ACC112 (cell line): ENCODE measurements around the gene MAP4.

Experiments used
- H2AFZ ChIP-seq: fragments of 200-600 bp; sonication (generic); one replicate; pipeline ENCODE4 v1.6.0; 2017; ENCODE audit warnings: antibody characterized with exemption, low read length; ENCODE audit not compliant: unreplicated experiment
- H3K27ac ChIP-seq: fragments of 200-600 bp; sonication (generic); 2 replicates; pipeline ENCODE4 v1.5.1; 2014; ENCODE audit warnings: low read depth, mild to moderate bottlenecking, antibody characterized with exemption, low read length, moderate library complexity
- H3K27me3 ChIP-seq: fragments of 200-600 bp; sonication (generic); 2 replicates; pipeline ENCODE4 v1.6.1; 2014; ENCODE audit warnings: mild to moderate bottlenecking, antibody characterized with exemption, low read length, moderate library complexity, mixed read lengths; ENCODE audit not compliant: insufficient read depth
- H3K36me3 ChIP-seq: fragments of 200-600 bp; sonication (generic); 2 replicates; pipeline ENCODE4 v1.6.1; 2016; ENCODE audit warnings: mild to moderate bottlenecking, antibody characterized with exemption, low read length, moderate library complexity, mixed read lengths; ENCODE audit not compliant: insufficient read depth
- H3K4me1 ChIP-seq: fragments of 200-600 bp; sonication (generic); one replicate; pipeline ENCODE4 v1.6.1; 2016; ENCODE audit warnings: low read length, mixed read lengths; ENCODE audit not compliant: insufficient read depth, unreplicated experiment, control insufficient read depth
- H3K4me3 ChIP-seq: fragments of 200-600 bp; sonication (generic); 2 replicates; pipeline ENCODE4 v1.5.1; 2014; ENCODE audit warnings: mild to moderate bottlenecking, low read depth, low read length
- H3K79me2 ChIP-seq: fragments of 200-600 bp; sonication (generic); one replicate; pipeline ENCODE4 v1.6.0; 2016; ENCODE audit warnings: low read length; ENCODE audit not compliant: control insufficient read depth, unreplicated experiment, insufficient read depth

The MAP4 gene

DNA sequence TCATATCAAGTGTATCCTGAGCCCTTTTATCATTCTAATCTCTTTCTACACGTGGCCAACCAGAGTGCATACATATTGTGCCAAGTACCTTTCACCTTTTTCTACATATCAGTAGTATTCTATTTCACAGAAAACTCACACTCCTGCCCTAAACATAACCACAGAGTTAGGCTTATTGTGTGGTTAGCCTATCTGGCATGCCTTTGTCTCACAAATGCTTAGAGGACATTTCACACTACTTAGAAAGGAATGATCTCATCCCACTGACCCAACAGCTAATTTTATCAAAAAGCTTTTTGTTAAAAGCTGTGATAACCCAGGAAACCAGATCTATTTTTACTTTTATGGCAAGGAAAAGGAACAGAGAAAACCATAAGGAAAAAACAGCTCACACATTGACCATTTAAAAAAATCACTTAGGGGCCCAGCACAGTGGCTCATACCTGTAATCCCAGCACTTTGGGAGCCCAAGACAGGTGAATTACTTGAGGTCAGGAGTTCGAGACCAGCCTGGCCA lies 17.8 kb upstream of the MAP4 start:
- Histone ChIP-seq H3K27me3 (no peaks in the 10 kb centered on the region), H3K4me3 (no peak overlapping the region), H3K79me2 (peaks cover 90% of the 10 kb centered on the region), H3K27ac (no peak overlapping the region), H3K36me3 (no peaks in the 10 kb centered on the region), H2AFZ (no peak overlapping the region), H3K4me1 (peaks cover 20% of the 10 kb centered on the region)

DNA sequence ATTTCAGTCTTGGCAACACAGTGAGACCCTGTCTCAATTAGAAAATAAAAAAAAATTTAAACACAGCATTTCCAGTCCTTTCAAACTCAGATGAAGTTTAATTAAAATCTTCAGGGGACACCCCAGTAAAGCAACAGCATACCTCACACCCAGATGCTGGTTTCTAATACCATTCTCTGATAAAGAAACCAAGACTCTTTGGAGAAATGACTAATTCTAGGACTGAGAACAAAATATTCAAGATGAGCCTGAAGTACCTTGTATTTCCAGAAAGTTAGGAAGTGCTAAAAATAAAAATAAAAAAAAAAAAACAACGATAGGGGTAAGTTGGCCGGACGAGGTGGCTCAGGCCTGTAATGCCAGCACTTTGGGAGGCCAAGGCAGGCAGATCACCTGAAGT lies 14.0 kb upstream of the MAP4 start:
- Histone ChIP-seq H3K27me3 (no peaks in the 10 kb centered on the region), H2AFZ (no peak overlapping the region), H3K27ac (no peak overlapping the region), H3K4me3 (no peak overlapping the region), H3K79me2 (peaks cover 89% of the 10 kb centered on the region), H3K36me3 (no peaks in the 10 kb centered on the region), H3K4me1 (peaks cover 18% of the 10 kb centered on the region)

GRCh38 chr3:48026951-48027908 lies 11.0 kb upstream of the MAP4 start:
- H3K27ac ChIP-seq, result no peak overlapping the region
- no peaks in the 10 kb centered on the region for H3K27me3 ChIP-seq
- no peaks in the 10 kb centered on the region for H3K36me3 ChIP-seq
- H3K79me2 ChIP-seq, result peaks cover 90% of the 10 kb centered on the region
- H2AFZ ChIP-seq, result no peak overlapping the region
- H3K4me1 ChIP-seq, result peaks cover 13% of the 10 kb centered on the region
- no peak overlapping the region for H3K4me3 ChIP-seq

GRCh38 chr3:48026098-48026497 lies 9.9 kb upstream of the MAP4 start:
- Histone ChIP-seq H3K36me3 (no peaks in the 10 kb centered on the region), H3K4me1 (peaks cover 13% of the 10 kb centered on the region), H3K4me3 (no peak overlapping the region), H2AFZ (no peak overlapping the region), H3K27ac (no peak overlapping the region), H3K27me3 (no peaks in the 10 kb centered on the region), H3K79me2 (peaks cover 91% of the 10 kb centered on the region)

DNA sequence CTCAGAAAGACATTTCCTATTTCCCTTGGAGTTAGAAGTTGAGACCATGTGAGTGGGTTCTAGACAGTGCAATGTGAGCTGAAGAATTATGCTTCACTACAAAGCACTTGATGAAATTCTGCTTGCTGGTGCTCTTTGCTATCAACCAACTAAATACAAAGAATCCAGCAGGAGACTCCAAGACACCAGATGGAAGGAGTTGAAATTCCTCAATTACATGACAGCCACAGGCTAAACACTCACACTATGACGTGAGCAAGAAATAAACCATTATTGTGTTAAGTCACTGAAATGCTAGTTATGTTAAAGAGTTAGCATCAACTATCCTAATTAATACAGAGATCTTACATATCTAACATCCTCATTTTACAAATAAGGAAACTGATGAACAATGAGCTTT lies 8.2 kb upstream of the MAP4 start:
- H3K4me1 ChIP-seq, result peaks cover 13% of the 10 kb centered on the region
- H3K36me3 ChIP-seq, result no peaks in the 10 kb centered on the region
- no peak overlapping the region for H3K4me3 ChIP-seq
- H3K27me3 ChIP-seq, result no peaks in the 10 kb centered on the region
- no peak overlapping the region for H2AFZ ChIP-seq
- no peak overlapping the region for H3K27ac ChIP-seq
- peaks cover 84% of the 10 kb centered on the region for H3K79me2 ChIP-seq

GRCh38 chr3:48023377-48023776 lies 7.2 kb upstream of the MAP4 start:
- H3K36me3 ChIP-seq, result no peaks in the 10 kb centered on the region
- no peak overlapping the region for H2AFZ ChIP-seq
- H3K27me3 ChIP-seq, result no peaks in the 10 kb centered on the region
- H3K4me1 ChIP-seq, result peaks cover 20% of the 10 kb centered on the region
- no peak overlapping the region for H3K27ac ChIP-seq
- no peak overlapping the region for H3K4me3 ChIP-seq
- H3K79me2 ChIP-seq, result peaks cover 80% of the 10 kb centered on the region

- Histone ChIP-seq H3K4me1 (peaks cover 22% of the 10 kb centered on the region), H3K79me2 (peaks cover 80% of the 10 kb centered on the region), H2AFZ (no peak overlapping the region), H3K36me3 (no peaks in the 10 kb centered on the region), H3K4me3 (no peak overlapping the region), H3K27me3 (no peaks in the 10 kb centered on the region), H3K27ac (no peak overlapping the region)
Measured at GRCh38 chr3:48022178-48022577, 6.0 kb upstream of the MAP4 start.

DNA sequence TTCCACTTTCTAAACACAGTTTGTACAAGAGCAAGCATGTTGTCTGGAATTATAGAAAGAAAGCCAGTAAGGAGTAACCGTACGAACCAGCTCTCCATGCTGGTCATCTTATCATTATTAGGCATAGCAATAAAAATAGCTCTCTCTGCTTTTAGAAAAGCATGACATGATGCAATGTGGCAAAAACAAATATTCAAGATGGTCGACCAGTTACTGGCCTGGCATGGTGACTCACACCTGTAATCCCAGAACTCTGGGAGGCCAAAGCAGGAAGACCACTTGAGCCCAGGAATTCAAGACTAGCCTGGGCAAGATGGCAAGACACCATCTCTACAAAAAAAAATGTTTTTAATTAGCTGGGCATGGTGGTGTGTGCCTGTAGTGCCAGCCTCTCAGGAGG lies 2.6 kb upstream of the MAP4 start:
- peaks cover 84% of the 10 kb centered on the region for H3K79me2 ChIP-seq

DNA sequence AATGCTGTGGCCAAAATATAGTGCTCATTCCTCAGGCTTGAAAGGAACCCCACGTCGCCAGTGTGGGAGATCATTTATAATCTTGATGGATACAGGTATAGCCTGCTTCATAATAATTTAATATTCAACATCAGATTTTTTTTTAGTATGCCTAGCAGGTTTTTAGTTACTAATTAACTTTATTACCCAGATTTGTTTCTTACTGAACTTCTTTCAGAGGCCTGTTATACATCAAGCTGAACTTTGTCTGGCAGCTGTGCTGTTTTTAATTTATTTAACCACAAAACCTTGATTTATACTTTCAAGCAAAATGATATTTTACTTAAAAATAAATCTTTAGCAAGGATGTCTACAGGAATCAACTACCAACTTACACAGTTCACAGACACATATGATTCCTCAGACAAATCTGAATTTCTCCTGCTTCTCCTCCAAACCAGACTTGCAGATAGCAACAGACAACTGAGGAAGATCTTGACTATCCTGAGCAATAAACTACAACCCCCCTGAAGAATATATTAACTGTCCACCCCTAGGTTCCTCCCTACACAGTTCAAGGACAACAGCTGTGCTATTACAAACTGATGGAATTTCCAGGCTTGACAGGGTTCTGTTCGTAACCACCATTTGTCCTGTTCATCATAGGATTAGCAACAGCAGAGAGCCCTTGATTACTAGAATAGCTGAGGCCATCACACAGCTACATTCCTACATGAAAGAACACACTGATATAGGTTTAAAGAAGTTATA lies 610 bp downstream of the MAP4 start:
- Histone ChIP-seq H3K4me1 (peaks cover 56% of the 10 kb centered on the region), H3K36me3 (no peaks in the 10 kb centered on the region), H3K27me3 (no peaks in the 10 kb centered on the region), H2AFZ (no peak overlapping the region), H3K79me2 (peaks cover 82% of the 10 kb centered on the region), H3K4me3 (no peak overlapping the region), H3K27ac (0 out of 2 replicates have a peak overlapping the region, but pooled peaks have one; percentile 8)

More for the DNA sequence above, 2.6 kb upstream of the MAP4 start:
- H2AFZ ChIP-seq, result no peak overlapping the region
- no peaks in the 10 kb centered on the region for H3K27me3 ChIP-seq
- peaks cover 44% of the 10 kb centered on the region for H3K4me1 ChIP-seq
- no peaks in the 10 kb centered on the region for H3K36me3 ChIP-seq
- H3K4me3 ChIP-seq, result no peak overlapping the region
- H3K27ac ChIP-seq, result peak overlapping the region; percentile 67

DNA sequence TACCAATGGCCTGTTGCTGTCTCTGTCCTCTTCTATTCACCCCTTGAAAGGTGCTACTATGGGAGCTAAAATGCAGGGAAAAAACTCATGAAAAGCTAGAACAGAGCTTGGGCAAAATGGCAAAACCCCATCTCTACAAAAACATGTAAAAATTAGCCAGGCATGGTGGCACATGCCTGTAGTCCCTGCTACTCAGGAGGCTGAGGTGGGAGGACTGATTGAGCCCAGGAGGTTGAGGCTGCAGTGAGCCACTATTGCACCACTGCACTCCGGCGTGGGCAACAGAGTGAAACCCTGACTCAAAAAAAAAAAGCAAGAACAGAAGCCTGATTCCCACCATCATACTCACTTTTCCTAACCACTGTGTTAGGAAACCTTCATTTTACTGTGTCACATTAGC lies 1.9 kb downstream of the MAP4 start:
- Histone ChIP-seq H3K36me3 (peaks cover 2% of the 10 kb centered on the region; the same call in 1 of the 2 replicates), H3K27me3 (no peaks in the 10 kb centered on the region), H3K79me2 (peaks cover 90% of the 10 kb centered on the region), H2AFZ (no peak overlapping the region), H3K4me1 (peaks cover 56% of the 10 kb centered on the region), H3K4me3 (no peak overlapping the region), H3K27ac (peak overlapping the region; percentile 55)
